ENCODE data around the gene CUEDC2. TPM values are rescaled to one million over a fixed set of nuclear protein-coding genes. Genes with fewer than 3 reads are reported as not detected.

CUEDC2 gene, protein sequence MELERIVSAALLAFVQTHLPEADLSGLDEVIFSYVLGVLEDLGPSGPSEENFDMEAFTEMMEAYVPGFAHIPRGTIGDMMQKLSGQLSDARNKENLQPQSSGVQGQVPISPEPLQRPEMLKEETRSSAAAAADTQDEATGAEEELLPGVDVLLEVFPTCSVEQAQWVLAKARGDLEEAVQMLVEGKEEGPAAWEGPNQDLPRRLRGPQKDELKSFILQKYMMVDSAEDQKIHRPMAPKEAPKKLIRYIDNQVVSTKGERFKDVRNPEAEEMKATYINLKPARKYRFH
- total RNA-seq, result 122 and 133 TPM in 2 replicates

GRCh38 chr10:102432162-102432950 is at the start of gene CUEDC2:
CUEDC2 (minus strand) TSS chr10:102432574; CDS start chr10:102425188, 7,386 bp downstream.

DNA sequence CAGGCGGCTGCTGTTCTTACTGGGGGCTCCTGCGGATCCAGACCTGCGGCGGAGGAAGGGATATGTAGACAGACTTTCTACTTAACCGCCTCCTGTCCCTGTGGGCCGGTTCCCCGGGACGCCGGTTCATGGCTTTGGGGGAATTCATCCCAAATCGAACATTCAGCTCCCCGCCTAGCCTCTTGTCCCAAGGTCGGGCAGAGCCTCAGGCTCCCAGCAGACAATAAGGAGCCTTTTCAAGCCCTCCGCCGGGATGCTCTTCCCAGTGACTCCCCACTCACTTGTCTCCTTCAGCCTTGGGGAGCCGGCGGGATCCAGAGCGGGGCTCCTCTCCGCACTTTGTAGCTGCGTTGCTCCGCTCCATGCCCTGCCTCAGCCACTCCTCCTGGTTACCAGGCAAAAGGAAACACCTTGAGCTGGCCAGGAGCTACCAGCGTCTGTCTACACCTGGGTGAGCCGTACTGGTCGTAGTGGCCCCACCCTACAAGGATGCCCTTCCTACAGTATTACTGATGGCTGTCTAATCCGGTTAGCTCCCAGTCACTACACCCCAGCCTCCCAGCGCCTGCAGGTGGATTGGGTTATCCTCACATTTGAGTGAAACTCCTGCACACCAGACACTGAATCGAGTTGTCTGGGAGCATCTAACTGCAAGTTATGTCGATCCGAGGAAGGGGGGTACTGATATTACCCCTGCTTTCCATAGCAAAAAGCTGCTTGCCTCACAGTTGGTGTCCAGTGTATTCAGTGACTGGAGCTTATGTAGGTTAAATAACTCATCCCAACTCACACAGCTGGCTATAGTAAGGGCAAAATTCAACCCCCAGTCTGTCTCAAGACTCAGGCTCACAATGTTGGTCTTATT is 19.0 kb upstream of the CUEDC2 start, which contains the start of gene C10orf95:
TSS of gene C10orf95 (minus strand) at position 439 of the 865 bp plus-strand sequence. CDS start 450 bp downstream, outside the sequence.

DNA sequence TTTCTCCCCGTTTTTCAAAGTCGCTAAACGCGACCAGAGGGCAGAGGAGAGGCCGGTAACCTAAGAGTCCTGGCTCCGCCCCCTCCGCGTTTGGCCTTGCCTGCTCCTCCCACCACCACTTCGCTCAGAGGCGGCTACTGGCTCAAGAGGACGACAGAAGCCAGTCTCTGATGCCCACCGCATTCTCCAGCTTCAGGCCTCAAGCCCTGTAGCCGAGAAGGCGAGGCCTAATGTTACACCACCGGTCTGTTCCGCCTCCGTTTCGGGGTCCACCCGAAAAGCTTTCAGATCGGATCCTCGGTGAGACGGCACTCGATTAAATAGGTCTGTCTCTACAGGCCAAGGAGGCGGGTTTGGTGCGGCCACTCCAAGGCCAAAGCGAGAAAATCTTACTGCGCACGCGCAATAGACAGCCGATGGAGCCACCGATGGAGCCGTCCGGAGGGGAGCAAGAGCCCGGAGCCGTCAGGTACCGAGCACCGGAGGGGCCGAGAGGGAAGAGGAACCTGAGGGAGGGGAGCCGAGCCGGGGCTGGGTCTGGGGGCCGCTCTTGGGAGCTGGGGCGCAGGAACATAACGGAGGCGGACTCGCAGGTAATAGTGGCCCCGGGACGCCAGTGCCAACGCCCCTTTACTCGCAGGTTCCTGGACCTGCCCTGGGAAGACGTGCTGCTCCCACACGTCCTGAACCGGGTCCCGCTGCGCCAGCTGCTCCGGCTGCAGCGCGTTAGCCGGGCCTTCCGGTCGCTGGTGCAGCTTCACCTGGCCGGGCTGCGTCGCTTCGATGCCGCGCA is 11.5 kb downstream of the CUEDC2 start, which contains the start of gene FBXL15:
TSS of gene FBXL15 (plus strand) at position 123 of the 793 bp plus-strand sequence. CDS start at position 417, 294 bp downstream.

GRCh38 chr10:102418622-102419268 is 13.6 kb downstream of the CUEDC2 start, which contains the start of gene PSD:
PSD (minus strand) TSS chr10:102418785; CDS start chr10:102417038, 1,747 bp downstream.

DNA sequence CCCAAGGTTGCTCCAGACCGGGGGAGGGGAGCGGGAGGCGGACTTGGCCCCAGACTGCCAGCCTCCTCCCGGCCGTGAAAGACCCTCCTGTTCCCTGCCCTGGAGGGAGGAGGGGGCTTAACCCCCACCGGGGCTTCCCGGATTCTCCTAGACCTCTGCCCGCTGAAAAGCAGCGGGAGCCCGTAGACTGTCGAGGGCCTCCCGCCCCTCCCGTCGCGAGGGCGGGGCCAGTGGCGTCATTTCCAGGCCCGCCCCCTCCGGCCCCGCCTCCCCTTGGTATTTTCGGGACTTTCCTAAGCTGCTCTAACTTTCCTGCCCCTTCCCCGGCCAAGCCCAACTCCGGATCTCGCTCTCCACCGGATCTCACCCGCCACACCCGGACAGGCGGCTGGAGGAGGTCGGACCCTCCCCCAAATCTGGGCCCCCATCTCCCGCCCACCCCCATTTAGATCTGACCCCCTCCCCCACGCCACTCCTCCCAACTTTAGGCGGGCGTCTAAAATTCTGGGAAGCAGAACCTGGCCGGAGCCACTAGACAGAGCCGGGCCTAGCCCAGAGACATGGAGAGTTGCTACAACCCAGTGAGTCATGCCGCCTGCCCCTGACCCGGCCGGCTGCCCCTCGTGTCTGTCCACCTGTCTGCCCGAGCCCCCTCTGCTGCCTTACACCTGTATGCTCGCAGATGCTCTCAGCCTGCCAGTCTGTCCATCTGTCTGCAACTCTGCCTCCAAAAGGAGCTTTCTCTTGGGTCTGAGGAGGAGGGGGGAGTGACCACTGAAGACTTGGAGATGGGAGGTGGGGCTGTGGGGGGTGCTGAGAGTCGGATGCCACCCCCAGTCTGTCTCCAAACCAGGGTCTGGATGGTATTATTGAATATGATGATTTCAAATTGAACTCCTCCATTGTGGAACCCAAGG is 36.7 kb downstream of the CUEDC2 start, which contains the start of gene NFKB2:
TSS of gene NFKB2 (plus strand) at position 306 of the 917 bp plus-strand sequence. CDS start at position 561, 255 bp downstream.

Other genes starting within 250 kb of the CUEDC2 start
- gene ELOVL3, start 206.3 kb downstream of the CUEDC2 start, total RNA-seq, result 1.3 TPM in 1 of 2 replicates, not detected in the other
- 0.16 and 1.3 TPM in 2 replicates for gene PITX3, start 191.1 kb downstream of the CUEDC2 start, total RNA-seq
- 30.1 and 39.0 TPM in 2 replicates for gene GBF1, start 187.0 kb downstream of the CUEDC2 start, total RNA-seq
- 19.2 and 52.1 TPM in 2 replicates for gene NFKB2, start 36.9 kb downstream of the CUEDC2 start, total RNA-seq
- 6.8 and 12.2 TPM in 2 replicates for gene PSD, start 13.8 kb downstream of the CUEDC2 start, total RNA-seq
- 14.6 and 14.7 TPM in 2 replicates for gene FBXL15, start 11.7 kb downstream of the CUEDC2 start, total RNA-seq
- not detected in 2 replicates for gene C10orf95, start 19.0 kb upstream of the CUEDC2 start, total RNA-seq
- 116 and 169 TPM in 2 replicates for gene ACTR1A, start 70.1 kb upstream of the CUEDC2 start, total RNA-seq
- 7.2 and 14.1 TPM in 2 replicates for gene SUFU, start 71.4 kb upstream of the CUEDC2 start, total RNA-seq
- gene TRIM8, start 211.9 kb upstream of the CUEDC2 start, total RNA-seq, result 112 and 131 TPM in 2 replicates

All from epithelial cell of alveolus of lung (primary cell).